Erythroblast (primary cell): ENCODE measurements around the gene ENTREP3.

Source experiments
- GATA1 ChIP-seq: IDR thresholded peaks from 2 replicates; pipeline ENCODE4 v1.6.1; 2011; ENCODE audit warnings: low read depth, mild to moderate bottlenecking, control low read depth, low read length, moderate library complexity
- POLR2A ChIP-seq: IDR thresholded peaks from 2 replicates; pipeline ENCODE4 v1.6.1; 2011; ENCODE audit warnings: mild to moderate bottlenecking, low read length

DNA sequence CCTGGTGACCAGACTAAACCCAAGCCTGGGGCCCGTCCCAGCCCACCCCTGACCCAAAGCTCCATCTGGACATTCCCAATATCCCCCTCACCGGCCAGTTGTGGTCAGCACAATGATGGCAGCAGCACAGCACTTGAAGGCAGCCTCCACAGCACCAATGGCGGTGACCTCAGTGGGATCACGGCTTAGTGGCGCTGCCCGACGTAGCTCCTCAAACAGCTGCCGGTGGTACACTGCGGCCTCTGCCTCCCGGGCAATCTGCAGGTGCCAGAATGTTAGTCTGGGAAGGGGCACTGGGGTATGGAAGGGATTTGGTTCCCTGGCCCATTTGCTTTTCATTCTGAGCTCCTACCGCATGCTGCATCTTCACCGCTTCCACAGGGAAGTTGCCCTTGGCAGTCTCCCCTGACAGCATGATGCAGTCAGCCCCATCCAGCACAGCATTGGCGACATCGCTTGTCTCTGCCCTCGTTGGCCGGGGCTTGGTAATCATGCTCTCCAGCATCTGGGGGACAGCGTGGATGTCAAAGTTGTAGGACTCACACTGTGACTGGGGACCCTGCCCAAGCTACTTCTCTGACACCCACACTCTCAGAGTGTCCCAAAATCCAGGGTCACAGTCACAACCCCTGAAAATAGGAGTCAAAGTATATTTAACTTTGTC lies 37.9 kb upstream of the ENTREP3 start:
- TF ChIP-seq POLR2A (no peak), GATA1 (no peak)
